Liver (tissue), 3 donors: ENCODE measurements around the gene FCHO2.

Experiments used
- ATF3 ChIP-seq: IDR thresholded peaks from 2 replicates; pipeline ENCODE4 v1.6.1; 2016; ENCODE audit warnings: antibody characterized with exemption
- CTCF ChIP-seq: fragments of 150-350 bp; IDR thresholded peaks from 2 replicates; pipeline ENCODE4 v1.5.1; 2017; ENCODE audit warnings: improper control_type of control experiment, low read depth, low read length; ENCODE audit not compliant: missing input control
- GABPA ChIP-seq, 2 donors: IDR thresholded peaks in 1 of 2; conservative IDR thresholded peaks in 1 of 2; 2 replicates each; pipeline ENCODE4 v1.6.1; 2016; ENCODE audit warnings: antibody characterized with exemption in 2 of 2, mild to moderate bottlenecking in 1 of 2, moderate library complexity in 1 of 2
- JUND ChIP-seq, 2 donors: IDR thresholded peaks; 2 replicates each; pipeline ENCODE4 v1.6.1; 2016; ENCODE audit warnings: antibody characterized with exemption in 2 of 2
- MAX ChIP-seq: IDR thresholded peaks from 2 replicates; pipeline ENCODE4 v1.6.1; 2016; ENCODE audit warnings: antibody characterized with exemption
- NR2F2 ChIP-seq: IDR thresholded peaks from 2 replicates; pipeline ENCODE4 v1.6.1; 2016; ENCODE audit warnings: antibody characterized with exemption
- RAD21 ChIP-seq, 2 donors: IDR thresholded peaks; 2 replicates each; pipeline ENCODE4 v1.6.1; 2016; ENCODE audit warnings: antibody characterized with exemption in 2 of 2, mild to moderate bottlenecking in 2 of 2
- REST ChIP-seq: IDR thresholded peaks from 2 replicates; pipeline ENCODE4 v1.6.1; 2016; ENCODE audit warnings: antibody characterized with exemption, mild to moderate bottlenecking
- TAF1 ChIP-seq: conservative IDR thresholded peaks from 2 replicates; pipeline ENCODE4 v1.6.1; 2016; ENCODE audit warnings: antibody characterized with exemption, mild to moderate bottlenecking
- YY1 ChIP-seq: IDR thresholded peaks from 2 replicates; pipeline ENCODE4 v1.6.1; 2016; ENCODE audit warnings: antibody characterized with exemption, mild to moderate bottlenecking
- ZBTB33 ChIP-seq: IDR thresholded peaks from 2 replicates; pipeline ENCODE4 v1.6.1; 2016; ENCODE audit warnings: antibody characterized with exemption
- donor health status: healthy.
- donor health status: healthy.

DNA sequence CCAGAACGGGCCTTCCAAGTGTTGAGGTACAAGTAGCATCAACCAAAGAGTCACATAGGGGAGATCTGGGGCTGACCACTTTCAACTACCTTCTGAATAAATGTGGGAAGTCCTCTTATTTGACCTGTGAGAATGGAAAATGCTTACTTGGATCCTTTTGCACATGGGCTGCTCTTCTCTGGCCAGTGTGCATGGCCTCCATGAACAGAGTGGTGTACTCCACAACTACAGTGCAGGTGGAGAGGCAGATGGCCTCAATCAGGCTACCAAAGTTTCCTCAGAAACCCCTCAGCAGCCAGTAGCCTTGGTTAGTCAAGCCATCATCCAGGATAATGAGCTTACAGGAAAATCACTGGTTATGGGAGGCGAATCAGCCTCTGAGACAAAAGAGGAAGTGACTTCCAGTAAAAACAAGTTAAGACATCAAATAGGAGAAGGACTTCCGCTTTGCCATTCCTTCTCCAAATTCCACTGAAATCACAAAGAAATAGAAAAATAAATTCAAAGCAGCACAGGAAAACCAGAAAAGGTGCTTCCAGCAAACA lies 18.3 kb upstream of the FCHO2 start:
- TF ChIP-seq CTCF (no peak), RAD21 (IDR thresholded peaks at IDR 0.05) (no peak), MAX (no peak), NR2F2 (no peak), ATF3 (no peak), TAF1 (no peak), JUND (IDR thresholded peaks at IDR 0.05) (no peak), REST (no peak), YY1 (no peak), GABPA (IDR thresholded peaks at IDR 0.05 in 1 of 2, conservative IDR thresholded peaks at IDR 0.05 in 1 of 2) (no peak), ZBTB33 (no peak)
